ENCODE results near the gene GPR55. TPM values are rescaled to one million over a fixed set of nuclear protein-coding genes. Genes with fewer than 3 reads are reported as not detected.

GPR55 gene
- total and polyA plus RNA-seq, 2 of the 4 experiments (the other 2 are of a cell fraction) = 0.03 TPM; not detected in 1

DNA sequence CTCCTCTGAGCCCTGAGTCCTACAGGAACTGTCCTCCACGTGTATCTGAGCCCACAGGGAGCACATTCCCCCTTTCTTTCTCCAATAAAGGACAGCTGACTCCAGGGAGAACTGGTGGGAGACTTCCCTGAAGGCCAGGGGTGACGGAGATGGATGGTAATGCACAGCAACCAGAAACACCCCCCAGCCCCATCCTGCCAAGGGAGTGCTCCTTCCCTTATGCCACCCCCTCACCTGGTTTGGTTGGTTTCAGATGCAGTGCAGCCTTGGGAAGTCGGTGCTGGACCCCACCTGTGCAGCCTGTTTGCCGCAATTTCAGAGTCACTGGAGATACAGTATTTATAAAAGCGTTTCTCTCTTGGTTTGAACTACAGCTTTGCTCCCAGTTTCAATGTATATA lies 24.0 kb downstream of the GPR55 start:
- dilution Hi-C loops (cut with HindIII; ENCODE audit: low sequenced_read_pairs, unreplicated experiment) (no loop called here), in situ Hi-C loops (cut with MboI; ENCODE audit: low sequenced_read_pairs) (loop anchor here (5.0 kb wide), 1 partner anchor 86 kb away; no protein-coding TSS in a partner anchor), intact Hi-C loops (cut with micrococcal nuclease) (loop anchor here (10.0 kb wide), 1 partner anchor 554 kb away; no protein-coding TSS in a partner anchor)
- Histone ChIP-seq H2BK120ac (ENCODE audit: low read depth, low read length) (no peak overlapping the region), H2AK9ac (replicated peaks; ENCODE audit: low read depth, low read length, poor library complexity) (no peak overlapping the region), H2BK15ac (ENCODE audit: low read depth, low read length) (no peak overlapping the region), H3K4me3 (ENCODE audit: insufficient read depth, low read depth, low read length) (no peak overlapping the region), H3K18ac (ENCODE audit: low read depth, low read length) (no peak overlapping the region), H3K4ac (ENCODE audit: low read depth, low read length) (no peak overlapping the region), H3K4me1 (ENCODE audit: control insufficient read depth, insufficient read depth, low read length) (no peaks in the 10 kb centered on the region), H3K9me1 (ENCODE audit: insufficient read depth, low read length) (no peaks in the 10 kb centered on the region; the same call in 1 of the 2 replicates), H3K4me2 (ENCODE audit: low read depth, low read length) (no peak overlapping the region), H3K9me3 (ENCODE audit: control insufficient read depth, insufficient read depth, low read length) (no peaks in the 10 kb centered on the region), H3K27me3 (ENCODE audit: control insufficient read depth, insufficient read depth, low read length) (peaks cover 43% of the 10 kb centered on the region), H3K56ac (ENCODE audit: extremely low read depth, insufficient read depth, low read length) (no peak overlapping the region; the same call in 1 of the 2 replicates), H4K5ac (ENCODE audit: low read depth, low read length) (no peak overlapping the region), H3K9ac (ENCODE audit: low read depth, low read length) (no peak overlapping the region), H3K23ac (ENCODE audit: low read depth, low read length) (no peak overlapping the region), H4K8ac (ENCODE audit: low read depth in 2 of 2, low read length in 2 of 2) (no peak overlapping the region), H2BK20ac (ENCODE audit: low read depth, low read length) (no peak overlapping the region), H2BK5ac (ENCODE audit: low read depth, low read length, poor library complexity, severe bottlenecking) (no peak overlapping the region), H4K91ac (ENCODE audit: insufficient read depth, low read depth, low read length) (no peak overlapping the region), H3K36me3 (ENCODE audit: control insufficient read depth, insufficient read depth, low read length) (no peaks in the 10 kb centered on the region), H2AK5ac (ENCODE audit: low read depth, low read length) (no peak overlapping the region), H2AFZ (replicated peaks; ENCODE audit: low read length, poor library complexity) (no peak overlapping the region), H3K79me1 (ENCODE audit: low read depth in 1 of 2, low read length in 2 of 2) (no peaks in the 10 kb centered on the region), H4K20me1 (ENCODE audit: insufficient read depth, low read length) (no peaks in the 10 kb centered on the region), H3K27ac (ENCODE audit: insufficient read depth, low read length) (no peak overlapping the region), H3K14ac (replicated peaks; ENCODE audit: low read depth, low read length) (no peak overlapping the region)
- no TSS peak for BruUV-seq (replicated peaks)
- POLR2A ChIA-PET (ENCODE audit: unreplicated experiment) = no interaction called here
- no peak for DNase-seq
- ATAC-seq (ENCODE audit: low read depth) = no peak
- TF ChIP-seq, protein P1, sequence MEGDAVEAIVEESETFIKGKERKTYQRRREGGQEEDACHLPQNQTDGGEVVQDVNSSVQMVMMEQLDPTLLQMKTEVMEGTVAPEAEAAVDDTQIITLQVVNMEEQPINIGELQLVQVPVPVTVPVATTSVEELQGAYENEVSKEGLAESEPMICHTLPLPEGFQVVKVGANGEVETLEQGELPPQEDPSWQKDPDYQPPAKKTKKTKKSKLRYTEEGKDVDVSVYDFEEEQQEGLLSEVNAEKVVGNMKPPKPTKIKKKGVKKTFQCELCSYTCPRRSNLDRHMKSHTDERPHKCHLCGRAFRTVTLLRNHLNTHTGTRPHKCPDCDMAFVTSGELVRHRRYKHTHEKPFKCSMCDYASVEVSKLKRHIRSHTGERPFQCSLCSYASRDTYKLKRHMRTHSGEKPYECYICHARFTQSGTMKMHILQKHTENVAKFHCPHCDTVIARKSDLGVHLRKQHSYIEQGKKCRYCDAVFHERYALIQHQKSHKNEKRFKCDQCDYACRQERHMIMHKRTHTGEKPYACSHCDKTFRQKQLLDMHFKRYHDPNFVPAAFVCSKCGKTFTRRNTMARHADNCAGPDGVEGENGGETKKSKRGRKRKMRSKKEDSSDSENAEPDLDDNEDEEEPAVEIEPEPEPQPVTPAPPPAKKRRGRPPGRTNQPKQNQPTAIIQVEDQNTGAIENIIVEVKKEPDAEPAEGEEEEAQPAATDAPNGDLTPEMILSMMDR (conservative IDR thresholded peaks at IDR 0.05; ENCODE audit: low read depth, low read length) = no peak
- no peak for TF ChIP-seq POLR2A (IDR thresholded peaks at IDR 0.05; ENCODE audit: low read depth, low read length)
- WGBS, 2 experiments (ENCODE audit: extremely low coverage in 2 of 2, insufficient read length in 1 of 2) = no CpG with 5 or more reads among the region's 5 CpGs
- CTCF ChIA-PET = no interaction called here

All from IMR-90 (cell line).